NCI-H2196 treated with DMSO at 0.1 percent for 48 hours (cell line): ENCODE measurements around the gene ADAM23.

ENCODE experiments used
- DNase-seq: peaks from one replicate; lab custom pipeline; 2025; ENCODE audit not compliant: unreplicated experiment; lab: John Stamatoyannopoulos, UW

ADAM23 gene

DNA sequence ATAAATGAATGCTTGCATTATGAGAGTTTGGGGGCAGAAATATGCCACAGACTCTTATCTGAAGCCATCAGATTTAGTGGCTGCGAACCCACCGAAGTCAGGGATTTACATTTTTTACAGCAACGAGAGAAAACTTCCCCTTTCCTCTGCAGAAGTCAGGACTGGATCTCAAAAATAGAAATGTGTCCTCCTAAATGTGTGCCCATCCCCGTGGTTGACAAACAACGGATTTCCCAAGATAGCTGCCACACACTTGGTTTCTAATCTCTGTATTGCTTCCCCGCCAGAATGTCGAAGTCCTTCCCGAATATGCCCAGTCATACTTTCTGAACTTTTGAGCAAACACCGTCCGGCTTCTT is 879 bp upstream of the ADAM23 start:
- no peak for DNase-seq

DNA sequence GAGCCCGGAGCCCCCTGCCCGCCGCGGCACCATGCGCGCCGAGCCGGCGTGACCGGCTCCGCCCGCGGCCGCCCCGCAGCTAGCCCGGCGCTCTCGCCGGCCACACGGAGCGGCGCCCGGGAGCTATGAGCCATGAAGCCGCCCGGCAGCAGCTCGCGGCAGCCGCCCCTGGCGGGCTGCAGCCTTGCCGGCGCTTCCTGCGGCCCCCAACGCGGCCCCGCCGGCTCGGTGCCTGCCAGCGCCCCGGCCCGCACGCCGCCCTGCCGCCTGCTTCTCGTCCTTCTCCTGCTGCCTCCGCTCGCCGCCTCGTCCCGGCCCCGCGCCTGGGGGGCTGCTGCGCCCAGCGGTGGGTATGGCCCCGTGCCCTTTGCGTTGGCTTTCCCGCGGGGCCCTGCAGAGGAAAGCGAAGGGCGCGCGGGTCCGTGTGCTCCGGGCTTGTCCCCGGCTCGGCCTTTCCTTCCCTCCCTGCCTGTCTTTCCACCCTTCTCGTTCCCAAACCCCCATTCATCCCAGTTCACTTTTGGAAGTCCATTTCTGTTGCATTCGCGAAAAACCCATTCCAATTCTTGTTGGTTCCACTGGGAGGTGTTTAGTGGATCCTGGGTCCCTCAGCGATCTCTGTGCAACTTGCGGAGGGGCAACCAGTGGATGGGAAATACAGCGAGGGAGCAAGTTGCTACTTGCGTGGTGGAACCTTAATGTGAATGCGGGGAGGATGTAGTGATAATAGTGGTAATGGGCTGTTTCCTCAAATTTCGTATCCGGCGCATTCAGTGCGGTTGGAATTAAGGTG is 599 bp downstream of the ADAM23 start:
- DNase-seq, result no peak

DNA sequence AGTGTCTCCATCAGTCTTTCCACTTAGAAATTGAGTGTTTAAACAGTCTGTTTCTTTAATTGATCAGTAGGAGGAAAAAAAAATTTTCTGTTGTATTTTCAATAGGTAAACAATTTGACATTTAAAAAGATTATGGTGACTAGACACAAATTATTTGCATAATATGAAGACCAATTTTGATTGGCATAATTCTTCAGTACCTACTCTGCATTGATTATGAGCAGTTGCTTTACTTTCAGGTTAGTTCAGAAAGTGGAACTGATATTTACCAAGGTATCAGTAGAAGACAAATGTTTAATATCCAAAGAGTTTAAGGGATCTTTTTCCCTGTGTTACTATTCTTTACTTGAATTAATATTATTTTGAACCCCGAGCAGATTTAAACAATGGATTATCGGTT is 2.6 kb downstream of the ADAM23 start:
- no peak for DNase-seq

DNA sequence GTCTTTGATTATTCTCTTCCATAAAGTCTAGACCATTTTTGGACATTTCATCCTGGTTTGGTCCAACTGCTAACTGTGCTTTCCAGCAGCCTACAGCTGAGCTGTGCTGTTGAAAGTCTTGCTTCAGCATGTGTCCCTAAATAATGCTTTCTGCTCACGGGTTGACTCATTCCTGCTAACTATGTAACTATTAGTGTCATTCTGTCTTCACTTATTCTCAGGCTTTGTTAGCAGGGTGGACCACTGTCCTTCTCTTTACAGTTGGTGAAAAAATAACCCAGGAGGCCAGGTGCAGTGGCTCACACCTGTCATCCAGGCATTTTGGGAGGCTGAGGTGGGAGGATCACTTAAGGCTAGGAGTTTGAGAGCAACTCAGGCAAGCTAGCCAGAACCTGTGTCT is 8.9 kb downstream of the ADAM23 start:
- DNase-seq, result no peak

DNA sequence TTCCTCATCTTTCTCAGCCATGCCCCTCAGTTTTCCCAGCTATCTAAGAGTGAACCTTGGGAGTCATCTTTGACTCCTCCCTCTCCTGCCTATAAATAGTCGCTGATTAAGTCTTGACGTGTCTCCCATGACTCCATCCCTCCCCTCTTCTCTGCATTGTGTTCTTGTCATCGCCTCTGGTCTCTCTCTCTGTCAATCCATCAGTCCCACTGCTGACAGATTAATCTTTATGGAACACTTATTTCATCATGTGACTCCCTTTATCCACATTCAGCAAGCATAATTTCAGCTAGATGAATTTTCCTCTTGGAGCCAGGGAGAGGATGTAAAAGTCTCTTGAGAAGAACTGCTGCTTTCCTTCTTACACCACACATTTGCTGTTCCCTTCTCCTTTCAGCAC is 9.4 kb downstream of the ADAM23 start:
- no peak for DNase-seq

DNA sequence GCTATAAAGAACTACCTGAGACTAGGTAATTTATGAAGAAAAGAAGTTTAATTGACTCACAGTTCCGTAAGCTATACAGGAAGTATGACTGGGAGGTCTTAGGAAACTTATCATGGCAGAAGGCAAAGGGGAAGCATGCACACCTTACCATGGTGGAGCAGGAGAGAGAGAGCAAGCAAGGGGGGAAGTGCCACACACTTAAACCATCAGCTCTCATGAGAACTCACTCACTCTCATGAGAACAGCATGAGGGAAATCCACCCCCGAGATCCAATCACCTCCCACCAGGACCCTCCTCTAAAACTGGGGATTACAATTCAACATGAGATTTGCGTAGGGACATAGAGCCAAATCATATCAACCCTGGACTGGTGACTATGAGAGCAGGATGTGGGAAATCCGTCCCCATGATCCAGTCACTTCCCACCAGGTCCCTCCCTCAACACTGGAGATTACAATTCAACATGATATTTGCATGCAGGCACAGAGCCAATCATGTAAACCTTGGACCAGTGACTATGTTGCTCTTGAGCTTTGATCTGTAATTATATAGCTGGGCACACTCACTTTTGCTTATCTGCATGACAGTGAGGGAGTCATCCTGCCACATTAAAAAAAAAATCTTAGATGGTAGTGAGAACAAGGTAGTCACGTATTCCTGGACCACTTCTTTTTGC is 12.9 kb downstream of the ADAM23 start:
- no peak for DNase-seq

DNA sequence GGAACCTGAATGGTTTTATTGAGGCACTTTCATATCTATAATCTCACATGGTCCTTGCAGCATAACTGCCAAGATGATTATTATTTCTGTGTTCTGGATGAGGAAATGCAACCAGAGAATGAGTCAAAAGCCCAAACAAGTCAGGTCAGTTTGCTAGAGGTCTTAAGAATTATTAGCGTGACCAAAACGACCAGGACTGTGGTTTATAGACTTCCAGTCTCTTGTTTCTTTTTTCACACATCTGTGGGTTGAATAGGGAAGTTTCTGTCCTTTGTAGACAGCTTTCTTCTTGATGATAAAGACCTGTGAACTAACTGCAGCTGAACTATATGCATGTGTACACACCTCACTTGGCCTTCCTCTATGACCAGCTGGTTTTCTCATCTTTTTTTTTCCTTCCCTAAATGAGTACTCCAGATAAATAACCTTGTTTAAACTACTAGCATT is 13.9 kb downstream of the ADAM23 start:
- no peak for DNase-seq

DNA sequence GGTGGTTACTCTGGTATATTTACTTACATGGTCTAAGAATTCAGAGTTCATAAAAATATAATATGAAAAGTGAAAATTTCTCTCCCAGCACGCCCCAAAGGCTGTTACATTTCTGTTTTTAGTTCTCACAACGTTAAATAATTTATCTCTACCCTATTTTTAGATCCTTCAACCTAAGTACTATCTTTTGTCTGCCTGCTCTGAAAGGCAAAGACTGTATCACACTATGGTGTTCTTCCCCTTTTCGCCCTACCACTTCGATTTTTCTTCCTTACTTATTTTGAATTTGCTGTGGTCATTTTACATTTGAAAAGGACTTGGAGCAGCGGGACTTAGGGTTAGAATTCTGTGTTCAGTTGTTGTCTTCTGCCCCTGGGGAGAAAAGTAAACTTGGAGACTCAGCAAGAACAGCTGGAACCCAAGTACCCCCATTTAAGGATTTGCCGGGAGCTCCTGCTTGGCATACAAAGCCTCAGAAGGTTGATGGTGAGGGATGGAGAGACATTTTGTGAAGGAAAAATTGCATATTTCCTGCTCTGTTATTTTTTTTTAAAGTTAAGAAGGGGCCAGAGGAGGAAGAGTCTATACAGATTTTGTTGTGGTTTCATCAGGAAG is 19.0 kb downstream of the ADAM23 start:
- DNase-seq, result no peak

DNA sequence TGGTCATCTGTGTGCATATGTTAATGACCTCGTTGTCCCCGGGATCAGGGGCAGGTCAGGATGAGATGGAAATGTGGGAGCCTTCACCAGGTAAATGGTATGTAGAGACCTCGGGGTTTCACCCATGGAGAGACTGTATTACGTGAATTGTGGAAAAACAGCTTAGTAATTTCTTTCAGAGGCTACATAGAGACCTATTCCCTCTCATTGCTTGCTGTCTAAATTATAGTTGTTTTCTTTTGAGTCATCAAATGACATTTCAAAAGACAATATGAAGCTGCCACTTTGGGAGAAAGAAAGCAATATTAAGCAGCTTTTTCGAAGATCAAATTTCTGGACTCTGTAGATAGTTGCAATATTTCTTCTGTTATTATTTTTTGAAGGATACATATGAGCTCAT is 20.4 kb downstream of the ADAM23 start:
- no peak for DNase-seq

DNA sequence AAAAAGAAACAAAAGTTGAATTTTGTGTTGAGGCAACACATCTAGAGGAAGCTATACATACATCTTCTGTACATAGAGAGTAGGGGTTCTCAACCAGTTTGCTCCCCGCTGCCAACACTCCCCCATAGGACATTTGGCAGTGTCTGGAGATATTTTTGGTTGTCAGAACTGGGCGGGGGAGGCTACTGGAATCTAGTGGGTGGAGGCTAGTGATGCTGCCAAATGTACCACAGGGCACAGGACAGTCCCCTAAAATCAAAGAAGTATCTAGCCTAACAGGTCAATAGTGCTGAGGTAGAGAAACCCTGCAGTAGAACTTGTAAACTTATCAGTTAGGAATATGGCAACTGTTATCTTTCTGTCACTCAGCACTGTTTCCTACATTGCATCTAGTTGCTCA is 21.3 kb downstream of the ADAM23 start:
- no peak for DNase-seq

DNA sequence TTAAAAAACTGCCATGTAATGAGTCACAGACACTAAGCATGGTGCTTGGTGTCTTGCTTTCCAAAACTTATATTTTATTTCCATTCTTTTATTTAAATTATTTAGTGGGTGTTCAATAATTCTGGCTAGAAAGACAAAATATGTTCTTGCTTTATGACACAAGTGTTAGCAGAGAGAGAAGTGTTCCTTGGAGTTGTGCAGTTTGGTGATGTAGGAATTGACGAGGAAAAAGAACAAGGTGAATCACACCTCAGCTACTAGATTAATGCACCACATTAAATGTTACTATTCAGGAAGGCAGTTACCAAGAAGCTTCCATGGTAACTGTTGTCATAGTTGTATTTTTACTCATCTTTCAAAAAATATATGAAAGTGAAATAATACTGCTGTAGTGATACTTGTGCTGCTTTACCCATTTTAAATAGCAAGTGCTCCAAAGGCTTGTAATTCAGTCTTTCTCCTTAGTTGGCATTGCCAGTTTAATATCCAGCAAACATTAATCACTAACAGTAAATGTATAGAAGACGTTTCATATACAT is 28.3 kb downstream of the ADAM23 start:
- no peak for DNase-seq

DNA sequence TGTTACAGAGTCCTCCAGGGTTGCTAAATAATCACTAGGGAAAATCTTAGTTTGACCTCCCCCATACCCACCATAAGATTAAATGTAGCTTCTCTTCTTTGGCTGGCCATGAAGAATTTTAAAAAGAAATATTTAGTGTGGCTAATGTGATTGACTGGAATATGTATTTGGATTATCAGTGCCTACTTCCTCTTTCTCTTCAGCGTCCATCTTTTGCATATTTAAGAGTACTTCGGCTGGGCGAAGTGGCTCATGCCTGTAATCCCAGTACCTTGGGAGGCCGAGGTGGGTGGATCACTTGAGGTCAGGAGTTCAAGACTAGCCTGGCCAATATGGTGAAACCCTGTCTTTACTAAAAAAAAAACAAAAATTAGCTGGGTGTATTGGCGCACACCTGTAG is 28.8 kb downstream of the ADAM23 start:
- DNase-seq, result no peak

DNA sequence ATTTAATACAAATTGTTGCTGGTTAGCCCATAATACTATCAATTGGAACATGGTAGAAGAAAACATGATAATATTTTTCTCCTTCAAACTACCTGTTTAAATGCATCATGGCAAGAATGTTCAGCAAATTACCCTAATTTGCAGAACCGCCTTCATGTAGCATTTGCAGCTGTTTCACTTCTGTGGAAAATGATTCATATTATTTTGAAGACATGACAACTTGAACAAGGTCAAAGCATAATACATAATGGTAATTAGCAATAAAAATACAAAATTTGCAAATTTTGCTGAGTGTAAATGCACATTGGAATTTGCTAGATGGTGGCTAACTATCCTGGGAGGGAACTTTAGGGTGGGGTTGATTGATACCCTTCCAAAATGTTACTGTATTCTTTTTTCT is 30.8 kb downstream of the ADAM23 start:
- no peak for DNase-seq

DNA sequence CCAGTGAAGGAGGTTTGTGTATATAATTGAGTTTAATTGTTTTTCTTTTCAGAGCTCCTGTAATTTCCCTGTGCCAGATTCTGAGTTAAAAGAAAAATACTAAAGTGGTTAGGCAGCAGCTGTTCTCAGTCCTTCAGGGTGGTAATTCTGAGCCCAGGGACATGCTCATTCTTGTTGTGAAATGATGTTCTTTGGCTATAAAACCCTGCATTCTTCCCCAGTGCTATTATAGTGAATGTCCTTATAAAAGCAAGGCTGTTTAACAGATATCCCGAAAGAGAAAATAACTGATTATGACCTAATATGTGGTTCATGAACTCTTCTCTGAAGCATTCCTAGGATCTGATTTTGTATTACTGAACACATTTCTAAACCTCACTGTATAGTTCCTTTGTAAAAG is 34.0 kb downstream of the ADAM23 start:
- no peak for DNase-seq

DNA sequence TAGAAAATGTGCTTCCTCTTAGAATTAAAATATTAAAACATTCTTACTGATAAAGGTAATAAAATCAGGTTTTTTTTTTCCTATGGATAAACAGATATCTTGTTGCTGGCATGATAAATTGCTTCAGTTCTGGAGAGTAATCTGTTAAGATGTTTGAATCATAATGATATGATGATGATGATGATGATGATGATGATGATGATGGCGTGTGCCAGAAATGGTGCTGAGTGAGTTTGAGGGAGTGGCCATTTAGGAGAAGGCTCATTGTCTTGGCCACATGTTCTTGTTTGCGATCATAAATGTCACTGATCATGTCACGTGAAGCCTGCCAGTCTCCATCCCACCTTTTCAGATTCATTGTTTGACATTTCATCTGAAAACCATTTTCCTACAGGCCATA is 35.0 kb downstream of the ADAM23 start:
- no peak for DNase-seq

DNA sequence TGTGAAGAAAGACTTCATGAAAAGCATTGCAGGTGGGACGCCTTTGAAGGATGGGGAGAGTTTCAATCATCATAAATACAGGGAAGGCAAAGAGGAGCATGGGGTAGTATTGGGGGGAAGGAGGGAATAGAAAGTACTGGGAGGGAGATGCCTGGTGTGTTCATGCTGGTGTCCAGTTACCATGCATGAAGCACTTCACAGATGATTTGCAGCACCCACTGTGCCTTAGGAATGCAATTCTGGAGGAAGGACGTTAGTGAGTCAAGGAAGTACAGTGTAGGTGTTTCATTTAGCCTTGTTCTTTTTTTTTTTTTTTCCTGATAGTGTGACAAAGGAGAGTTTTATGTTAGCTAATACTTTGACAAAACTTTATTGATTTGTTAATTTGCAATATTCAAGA is 36.8 kb downstream of the ADAM23 start:
- DNase-seq, result no peak

DNA sequence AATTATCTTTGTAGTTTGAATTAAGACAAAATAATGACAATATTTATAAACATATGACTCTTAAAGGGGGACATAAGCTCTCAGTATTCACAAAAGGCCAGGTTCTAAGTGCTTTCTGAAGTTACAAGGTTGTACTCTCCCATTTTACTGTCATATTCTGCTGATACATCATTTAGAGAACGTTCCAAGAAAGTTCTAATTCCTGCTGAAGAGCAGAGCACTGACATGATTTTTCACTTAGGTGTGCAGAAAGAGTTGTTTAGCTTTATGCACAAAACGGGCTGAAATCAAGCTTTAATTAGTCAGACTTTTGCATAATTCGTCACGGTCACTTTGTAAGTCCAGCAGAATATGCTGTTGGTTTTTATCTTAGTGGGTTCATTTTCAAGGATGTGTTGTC is 37.3 kb downstream of the ADAM23 start:
- DNase-seq, result no peak

DNA sequence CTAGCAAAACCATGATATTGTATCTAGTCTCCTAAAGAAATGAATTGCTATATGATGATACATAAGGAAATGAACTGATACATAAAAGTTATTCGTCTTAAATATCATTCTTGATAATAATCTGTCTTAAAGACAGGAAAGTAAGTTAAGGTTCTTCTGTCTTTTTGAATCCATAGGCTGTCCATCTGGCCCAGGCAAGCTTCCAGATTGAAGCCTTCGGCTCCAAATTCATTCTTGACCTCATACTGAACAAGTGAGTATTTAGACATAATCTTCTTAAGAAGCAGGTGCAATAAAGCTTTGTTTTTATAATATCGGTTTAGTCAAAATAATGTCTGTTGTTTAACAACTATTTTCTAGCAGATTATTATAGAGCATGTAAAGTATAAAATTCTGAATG is 37.7 kb downstream of the ADAM23 start:
- no peak for DNase-seq

DNA sequence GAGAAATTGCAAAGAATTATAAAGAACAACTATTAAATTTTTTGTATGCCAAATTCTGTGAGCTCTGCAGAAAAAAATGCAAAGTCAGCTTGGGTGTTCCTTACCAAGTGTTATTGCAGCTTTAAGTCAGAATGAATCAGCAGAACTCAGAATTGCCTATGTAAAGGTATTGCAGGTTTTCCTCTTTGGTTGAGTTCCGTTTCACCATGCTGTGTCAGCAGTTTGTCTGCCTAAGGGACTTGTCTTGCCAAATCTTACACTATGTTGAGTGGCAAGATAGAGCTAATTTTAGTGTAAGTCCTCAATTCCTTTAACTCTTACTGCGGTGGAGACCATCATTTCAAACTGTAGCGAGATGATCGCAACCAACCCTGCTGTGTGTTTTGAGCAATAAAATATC is 38.8 kb downstream of the ADAM23 start:
- no peak for DNase-seq

DNA sequence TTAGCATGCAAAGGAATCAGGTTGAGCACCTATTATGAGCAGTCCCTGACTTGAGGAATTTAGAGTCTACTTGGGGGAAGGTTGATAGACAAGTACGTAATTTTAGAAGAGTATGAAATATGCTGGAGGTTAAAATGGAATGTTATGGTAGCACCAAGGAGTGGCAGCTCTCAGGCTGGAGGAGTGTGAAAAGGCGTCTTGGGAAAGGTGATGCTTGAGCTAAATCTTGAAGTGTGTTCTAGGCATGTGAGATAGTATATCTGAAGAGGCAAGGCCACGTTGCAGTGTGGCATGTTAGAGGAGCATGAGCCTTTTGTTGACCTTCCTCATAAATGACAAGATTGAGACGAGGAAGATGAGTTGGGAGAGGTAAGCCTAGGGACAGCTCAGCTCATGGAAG is 39.3 kb downstream of the ADAM23 start:
- no peak for DNase-seq

DNA sequence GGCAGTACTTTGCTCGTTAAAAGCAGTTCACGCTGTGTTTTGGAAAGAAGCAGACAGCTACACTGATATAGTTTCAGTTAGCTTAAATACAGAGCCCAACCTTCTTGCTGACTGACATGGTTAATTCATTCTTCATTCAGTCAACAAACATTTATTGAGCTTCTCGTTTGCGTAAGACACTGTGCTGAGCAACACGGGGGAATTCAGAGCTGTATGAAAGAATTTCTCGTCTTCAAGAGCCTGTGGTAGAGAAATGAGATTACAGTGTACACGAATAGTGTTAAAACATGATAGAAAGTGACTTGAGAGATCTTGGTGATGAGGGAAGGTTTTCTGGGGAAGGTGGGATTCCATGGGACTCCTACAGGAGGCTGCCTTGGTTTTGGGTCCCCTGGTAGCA is 44.7 kb downstream of the ADAM23 start:
- no peak for DNase-seq

DNA sequence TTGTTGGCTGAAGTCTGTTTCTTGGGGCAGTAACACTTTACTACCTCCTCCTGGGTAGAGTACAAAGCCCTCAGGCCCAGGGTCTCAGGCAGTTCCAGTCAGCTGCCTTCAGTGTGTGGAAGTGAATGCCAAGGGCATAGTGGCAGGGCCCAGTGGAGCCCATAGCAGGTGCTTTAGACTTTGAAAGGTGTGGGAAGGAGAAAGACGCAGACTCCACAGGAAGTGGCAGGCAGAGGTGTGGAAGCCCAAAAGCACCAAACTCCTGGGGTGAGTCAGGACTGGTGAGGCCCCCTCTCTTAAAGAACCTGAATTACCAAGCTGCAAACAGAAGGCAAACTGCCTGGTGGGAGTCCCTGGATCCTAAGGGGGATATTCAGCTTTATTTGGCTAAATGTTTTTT is 45.3 kb downstream of the ADAM23 start:
- DNase-seq, result no peak
